ENCODE measurements around the gene SHOX. TPM values are rescaled to one million over a fixed set of nuclear protein-coding genes. Genes with fewer than 3 reads are reported as not detected.

SHOX gene
- total RNA-seq, 1 experiment from 2014 or later, result 0.24 TPM

DNA sequence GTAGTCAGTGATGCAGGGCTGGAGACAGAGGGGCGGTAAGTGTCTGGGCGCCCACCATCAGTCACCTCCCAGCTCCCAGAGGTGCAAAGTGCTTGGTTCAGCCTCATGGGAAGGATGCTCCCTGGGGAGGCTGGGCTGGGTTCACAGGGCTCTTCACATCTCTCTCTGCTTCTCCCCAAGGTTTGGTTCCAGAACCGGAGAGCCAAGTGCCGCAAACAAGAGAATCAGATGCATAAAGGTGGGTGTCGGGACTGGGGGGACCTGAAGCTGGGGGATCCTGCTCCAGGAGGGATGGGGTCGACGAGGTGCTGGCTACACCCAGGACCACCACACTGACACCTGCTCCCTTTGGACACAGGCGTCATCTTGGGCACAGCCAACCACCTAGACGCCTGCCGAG is 10.1 kb downstream of the SHOX start:
- Histone ChIP-seq H3K79me2 (ENCODE audit: insufficient read depth, low read length) (no peaks in the 10 kb centered on the region), H2BK120ac (ENCODE audit: low read depth, low read length, poor library complexity, severe bottlenecking) (no peak overlapping the region), H4K5ac (ENCODE audit: insufficient read length, low read depth, low read length) (no peak overlapping the region), H2BK12ac (ENCODE audit: insufficient read length, low read depth, low read length) (no peak overlapping the region), H3T11ph (ENCODE audit: low read length) (no peak overlapping the region), H2BK20ac (ENCODE audit: low read depth, low read length, poor library complexity, severe bottlenecking) (no peak overlapping the region), H3K23ac (ENCODE audit: insufficient read length, low read depth, low read length) (no peak overlapping the region), H3K18ac (ENCODE audit: insufficient read length, low read depth, low read length) (no peak overlapping the region), H2BK15ac (ENCODE audit: low read depth, low read length) (no peak overlapping the region), H4K20me1 (ENCODE audit: control insufficient read depth, insufficient read depth, insufficient read length) (no peaks in the 10 kb centered on the region), H4K91ac (ENCODE audit: insufficient read length, low read depth, low read length) (no peak overlapping the region), H3K9ac (ENCODE audit: extremely low read depth, insufficient read length, low read length) (no peak overlapping the region), H3K27ac (ENCODE audit: insufficient read length, low read depth, low read length) (no peak overlapping the region), H3K9me3 (ENCODE audit: control insufficient read depth, low read depth, low read length) (no peaks in the 10 kb centered on the region), H2AFZ (ENCODE audit: low read length) (no peak overlapping the region), H3K27me3 (ENCODE audit: insufficient read depth, low read length) (peaks cover 92% of the 10 kb centered on the region), H3K79me1 (ENCODE audit: insufficient read depth, low read depth, low read length, poor library complexity, severe bottlenecking) (no peaks in the 10 kb centered on the region), H3K56ac (ENCODE audit: insufficient read length, low read depth, low read length) (no peak overlapping the region), H3K14ac (ENCODE audit: insufficient read depth, low read length) (no peak overlapping the region), H3K4me1 (ENCODE audit: insufficient read depth, low read length) (peaks cover 7% of the 10 kb centered on the region; the same call in 1 of the 2 replicates), H3K23me2 (ENCODE audit: insufficient read length, low read depth, low read length, poor library complexity, severe bottlenecking) (peaks cover 14% of the 10 kb centered on the region), H3K4me2 (ENCODE audit: insufficient read depth, insufficient read length, low read length) (no peak overlapping the region), H2AK5ac (ENCODE audit: insufficient read length, low read length) (no peak overlapping the region), H4K8ac (replicated peaks; ENCODE audit: insufficient read length, low read depth, low read length) (no peak overlapping the region), H3K4ac (ENCODE audit: low read depth, low read length) (no peak overlapping the region), H2BK5ac (ENCODE audit: insufficient read length, low read length) (no peak overlapping the region)
- H3K4me1 Mint-ChIP-seq, result peaks cover 32 to 59% of the 10 kb centered on the region in 2 experiments
- DNase-seq, result no peak
- no peak overlapping the region for H3K4me3 Mint-ChIP-seq
- H3K27ac Mint-ChIP-seq, result no peak overlapping the region
- WGBS (ENCODE audit: extremely low coverage, insufficient read length, low lambda C conversion rate), result no CpG with 5 or more reads among the region's 10 CpGs
- peaks cover 93% of the 10 kb centered on the region for H3K27me3 Mint-ChIP-seq (ENCODE audit: low read depth)
- peaks cover 0 to 5% (median 0%) of the 10 kb centered on the region in 3 experiments; a peak in 2 of 7 replicates for H3K36me3 Mint-ChIP-seq (ENCODE audit: insufficient read depth in 1 of 3, low read depth in 3 of 3)
- no peak for TF ChIP-seq CTCF (conservative IDR thresholded peaks at IDR 0.05)
- H3K9me3 Mint-ChIP-seq, result peaks cover 7 to 17% of the 10 kb centered on the region in 2 experiments; a peak in 4 of 5 replicates
